Measurements from ENCODE around the gene RFX8. TPM values are rescaled to one million over a fixed set of nuclear protein-coding genes. Genes with fewer than 3 reads are reported as not detected.
A peak's percentile ranks its signal among the peaks of the same experiment; 100 is the strongest.
"Not testable (repeated sequence)": the region's sequence is repeated elsewhere in the genome, so short reads cannot be mapped to it uniquely, and the experiment has no call there.

Gene RFX8
- polyA plus RNA-seq, 1 experiment, result 1.7 TPM

- no peak for DNase-seq (ENCODE audit: low read depth)
- Histone ChIP-seq H3K36me3 (ENCODE audit: control insufficient read depth, insufficient read depth, low read length) (no peaks in the 10 kb centered on the region), H3K27me3 (ENCODE audit: control insufficient read depth, insufficient read depth, low read length) (no peaks in the 10 kb centered on the region; the same call in 1 of the 2 replicates), H3K4me3 (ENCODE audit: low read depth, low read length) (no peak overlapping the region)
- CTCF ChIA-PET, result interaction anchor here (1.1 to 1.6 kb wide), 2 partner anchors 12 to 29 kb away, joined by 3 to 7 read pairs; no protein-coding TSS in a partner anchor
- POLR2A ChIA-PET, result no interaction called here
- TF ChIP-seq, protein P1, sequence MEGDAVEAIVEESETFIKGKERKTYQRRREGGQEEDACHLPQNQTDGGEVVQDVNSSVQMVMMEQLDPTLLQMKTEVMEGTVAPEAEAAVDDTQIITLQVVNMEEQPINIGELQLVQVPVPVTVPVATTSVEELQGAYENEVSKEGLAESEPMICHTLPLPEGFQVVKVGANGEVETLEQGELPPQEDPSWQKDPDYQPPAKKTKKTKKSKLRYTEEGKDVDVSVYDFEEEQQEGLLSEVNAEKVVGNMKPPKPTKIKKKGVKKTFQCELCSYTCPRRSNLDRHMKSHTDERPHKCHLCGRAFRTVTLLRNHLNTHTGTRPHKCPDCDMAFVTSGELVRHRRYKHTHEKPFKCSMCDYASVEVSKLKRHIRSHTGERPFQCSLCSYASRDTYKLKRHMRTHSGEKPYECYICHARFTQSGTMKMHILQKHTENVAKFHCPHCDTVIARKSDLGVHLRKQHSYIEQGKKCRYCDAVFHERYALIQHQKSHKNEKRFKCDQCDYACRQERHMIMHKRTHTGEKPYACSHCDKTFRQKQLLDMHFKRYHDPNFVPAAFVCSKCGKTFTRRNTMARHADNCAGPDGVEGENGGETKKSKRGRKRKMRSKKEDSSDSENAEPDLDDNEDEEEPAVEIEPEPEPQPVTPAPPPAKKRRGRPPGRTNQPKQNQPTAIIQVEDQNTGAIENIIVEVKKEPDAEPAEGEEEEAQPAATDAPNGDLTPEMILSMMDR (IDR thresholded peaks at IDR 0.05; ENCODE audit: insufficient read depth, low read depth, low read length), result no peak
Observed at GRCh38 chr2:101354420-101355311, 120.2 kb downstream of the RFX8 start.

DNA sequence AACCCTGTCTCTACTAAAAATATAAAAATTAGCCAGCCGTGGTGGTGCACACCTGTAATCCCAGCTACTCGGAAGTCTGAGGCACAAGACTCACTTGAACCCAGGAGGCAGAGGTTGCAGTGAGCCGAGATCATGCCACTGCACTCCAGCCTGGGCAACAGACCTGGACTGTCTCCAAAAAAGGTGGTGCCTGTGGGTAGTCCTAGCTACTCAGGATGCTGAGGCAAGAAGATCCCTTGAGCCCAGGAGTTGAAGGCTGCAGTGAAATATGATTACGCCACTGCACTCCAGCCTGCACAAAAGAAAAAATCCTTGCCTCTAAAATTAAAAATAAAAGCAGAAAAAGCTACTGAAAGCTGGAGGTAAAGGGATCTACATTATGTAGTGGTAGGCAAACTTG lies 122.3 kb downstream of the RFX8 start:
- DNase-seq (ENCODE audit: low read depth); H3K4me3 ChIP-seq (ENCODE audit: low read depth, low read length); POLR2A ChIA-PET; H3K36me3 ChIP-seq (ENCODE audit: control insufficient read depth, insufficient read depth, low read length); H3K27me3 ChIP-seq (ENCODE audit: control insufficient read depth, insufficient read depth, low read length): not testable (repeated sequence)
- CTCF ChIA-PET, result interaction anchor here (4.2 kb wide), 1 partner anchor 11 kb away, joined by 19 read pairs; no protein-coding TSS in a partner anchor

DNA sequence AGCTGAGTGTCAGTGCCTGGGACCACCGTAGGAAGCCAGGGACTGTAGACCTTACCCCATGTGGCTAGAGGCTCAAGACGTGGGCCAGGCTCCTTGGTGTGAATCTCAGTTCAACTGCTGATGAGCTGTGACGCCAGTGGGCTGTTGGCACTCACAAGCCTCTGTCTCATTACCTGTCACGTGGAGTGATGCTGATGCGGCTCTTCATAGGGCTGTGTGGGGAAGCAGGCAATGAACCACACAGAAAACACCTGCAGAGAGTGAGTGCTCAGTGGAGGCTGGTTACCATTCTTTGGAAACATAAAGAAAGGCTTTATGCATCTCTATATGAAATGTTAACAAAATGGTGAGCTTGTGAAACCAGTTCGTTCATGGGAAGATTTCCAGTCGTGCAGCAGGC lies 123.7 kb downstream of the RFX8 start:
- TF ChIP-seq, protein P1 (IDR thresholded peaks at IDR 0.05; ENCODE audit: insufficient read depth, low read depth, low read length), result no peak
- ChIA-PET POLR2A (no interaction called here), CTCF (interaction anchor here (1.2 to 4.2 kb wide), 4 partner anchors 10 to 36 kb away, joined by 3 to 19 read pairs (median 6); partner anchors contain the start of gene CREG2)
- no peak for DNase-seq (ENCODE audit: low read depth)
- Histone ChIP-seq H3K27me3 (ENCODE audit: control insufficient read depth, insufficient read depth, low read length) (no peaks in the 10 kb centered on the region; the same call in 1 of the 2 replicates), H3K36me3 (ENCODE audit: control insufficient read depth, insufficient read depth, low read length) (no peaks in the 10 kb centered on the region), H3K4me3 (ENCODE audit: low read depth, low read length) (no peak overlapping the region)

- H3K4me3 ChIP-seq (ENCODE audit: low read depth, low read length), result no peak overlapping the region
- CTCF ChIA-PET, result interaction anchor here (0.6 to 4.2 kb wide), 11 partner anchors 9 to 891 kb away, joined by 3 to 19 read pairs (median 5); partner anchors contain the start of gene CREG2
- TF ChIP-seq, protein P1 (IDR thresholded peaks at IDR 0.05; ENCODE audit: insufficient read depth, low read depth, low read length), result peak; percentile 42
- H3K36me3 ChIP-seq (ENCODE audit: control insufficient read depth, insufficient read depth, low read length), result no peaks in the 10 kb centered on the region
- no peaks in the 10 kb centered on the region; the same call in 1 of the 2 replicates for H3K27me3 ChIP-seq (ENCODE audit: control insufficient read depth, insufficient read depth, low read length)
- DNase-seq (ENCODE audit: low read depth), result no peak
- POLR2A ChIA-PET, result no interaction called here
Observed at GRCh38 chr2:101349893-101350662, 124.8 kb downstream of the RFX8 start.

- POLR2A ChIA-PET, result no interaction called here
Observed at GRCh38 chr2:101348883-101349282, 126.0 kb downstream of the RFX8 start.

More at GRCh38 chr2:101348883-101349282, 126.0 kb downstream of the RFX8 start:
- no peak overlapping the region for H3K4me3 ChIP-seq (ENCODE audit: low read depth, low read length)
- H3K36me3 ChIP-seq (ENCODE audit: control insufficient read depth, insufficient read depth, low read length), result no peaks in the 10 kb centered on the region
- CTCF ChIA-PET, result interaction anchor here (0.9 to 4.2 kb wide), 5 partner anchors 8 to 47 kb away, joined by 3 to 19 read pairs (median 4); no protein-coding TSS in a partner anchor
- no peak for DNase-seq (ENCODE audit: low read depth)
- H3K27me3 ChIP-seq (ENCODE audit: control insufficient read depth, insufficient read depth, low read length), result no peaks in the 10 kb centered on the region; the same call in 1 of the 2 replicates
- TF ChIP-seq, protein P1 (IDR thresholded peaks at IDR 0.05; ENCODE audit: insufficient read depth, low read depth, low read length), result no peak

Other genes starting within 250 kb of the RFX8 start
- gene CNOT11, start 222.2 kb downstream of the RFX8 start, polyA plus RNA-seq (2011; rRNA removed), result 63.0 and 68.6 TPM in 2 replicates
- 20.8 and 24.3 TPM in 2 replicates for gene RNF149, start 166.4 kb downstream of the RFX8 start, polyA plus RNA-seq (2011; rRNA removed)
- not detected in 2 replicates for gene CREG2, start 87.6 kb downstream of the RFX8 start, polyA plus RNA-seq (2011; rRNA removed)
- gene MAP4K4, start 222.6 kb upstream of the RFX8 start, polyA plus RNA-seq (2011; rRNA removed), result 53.5 and 73.4 TPM in 2 replicates

Measured in BJ (cell line).